Endodermal cell (in vitro differentiated cells): ENCODE results near the gene KCNE3. TPM values are rescaled to one million over a fixed set of nuclear protein-coding genes. Genes with fewer than 3 reads are reported as not detected.

Source experiments
- DNase-seq: peaks from one replicate; pipeline ENCODE4 v3.0.0-alpha.2; 2017
- H3K27ac ChIP-seq: 2 replicates; pipeline ENCODE4 v1.5.1; 2013; ENCODE audit warnings: mild to moderate bottlenecking, low read depth, low read length, moderate library complexity
- H3K27me3 ChIP-seq: 2 replicates; pipeline ENCODE4 v1.6.1; 2013; ENCODE audit warnings: mild to moderate bottlenecking, low read length, moderate library complexity; ENCODE audit not compliant: insufficient read depth, control insufficient read depth, poor library complexity, severe bottlenecking
- H3K36me3 ChIP-seq: 2 replicates; pipeline ENCODE4 v1.7.0; 2013; ENCODE audit warnings: mild to moderate bottlenecking, low read length, moderate library complexity; ENCODE audit not compliant: control insufficient read depth, insufficient read depth
- H3K4me1 ChIP-seq: one replicate; pipeline ENCODE4 v1.7.0; 2013; ENCODE audit warnings: low read length; ENCODE audit not compliant: control insufficient read depth, insufficient read depth
- H3K4me3 ChIP-seq: 2 replicates; pipeline ENCODE4 v1.5.1; 2013; ENCODE audit warnings: mild to moderate bottlenecking, low read length, moderate library complexity
- H3K9ac ChIP-seq: 2 replicates; pipeline ENCODE4 v1.6.1; 2013; ENCODE audit warnings: mild to moderate bottlenecking, low read length, moderate library complexity; ENCODE audit not compliant: poor library complexity, severe bottlenecking; ENCODE audit errors: extremely low read depth
- H3K9me3 ChIP-seq: 2 replicates; pipeline ENCODE4 v1.6.1; 2013; ENCODE audit warnings: mild to moderate bottlenecking, low read length, moderate library complexity; ENCODE audit not compliant: control insufficient read depth
- H3K27ac Mint-ChIP-seq: 2 replicates; pipeline ENCODE4 v1.8.0; 2020; ENCODE audit warnings: mixed read lengths
- H3K27me3 Mint-ChIP-seq: 2 replicates; pipeline ENCODE4 v1.8.0; 2021; ENCODE audit warnings: mild to moderate bottlenecking, mixed read lengths; ENCODE audit not compliant: insufficient read depth
- H3K36me3 Mint-ChIP-seq: 2 replicates; pipeline ENCODE4 v1.8.0; 2020; ENCODE audit warnings: low read depth, mixed read lengths
- H3K4me1 Mint-ChIP-seq: 2 replicates; pipeline ENCODE4 v1.8.0; 2020; ENCODE audit warnings: mixed read lengths
- H3K4me3 Mint-ChIP-seq: 2 replicates; pipeline ENCODE4 v1.8.0; 2020; ENCODE audit warnings: mild to moderate bottlenecking, moderate library complexity, mixed read lengths
- H3K9me3 Mint-ChIP-seq: 2 replicates; pipeline ENCODE4 v1.8.0; 2020; ENCODE audit warnings: mild to moderate bottlenecking, mixed read lengths
- WGBS, 2 experiments: methylation state at CpG; one replicate each; pipeline versions ENCODE4 v1.1.5 to v1.1.7; 2013; ENCODE audit warnings: missing lambda C conversion rate in 2 of 2, mixed read lengths in 1 of 2; ENCODE audit not compliant: insufficient coverage in 1 of 2, insufficient read length in 1 of 2; 5-methylcytosine and 5-hydroxymethylcytosine counted together
- total RNA-seq, 2 donors: library from RNA; stranded (reverse); fragmentation: NEBNext Ultra II Directional in 1 of 2; extraction: Animal tissue kit (Norgen Biotek cat#: 25700) in 1 of 2; gene quantifications; 2 replicates in 1 of 2; 3 replicates in 1 of 2; pipeline ENCODE4 v1.2.1, GENCODE V29; 2021
- TF ChIP-seq, protein P1 (sequence below): fragments of 200-600 bp; sonication (generic); conservative IDR thresholded peaks from 2 replicates; pipeline ENCODE4 v1.5.0; 2021; ENCODE audit warnings: antibody characterized with exemption, mild to moderate bottlenecking

KCNE3 gene
- total RNA-seq, 2 donors from 2014 or later: 3.6 to 9.0 TPM

DNA sequence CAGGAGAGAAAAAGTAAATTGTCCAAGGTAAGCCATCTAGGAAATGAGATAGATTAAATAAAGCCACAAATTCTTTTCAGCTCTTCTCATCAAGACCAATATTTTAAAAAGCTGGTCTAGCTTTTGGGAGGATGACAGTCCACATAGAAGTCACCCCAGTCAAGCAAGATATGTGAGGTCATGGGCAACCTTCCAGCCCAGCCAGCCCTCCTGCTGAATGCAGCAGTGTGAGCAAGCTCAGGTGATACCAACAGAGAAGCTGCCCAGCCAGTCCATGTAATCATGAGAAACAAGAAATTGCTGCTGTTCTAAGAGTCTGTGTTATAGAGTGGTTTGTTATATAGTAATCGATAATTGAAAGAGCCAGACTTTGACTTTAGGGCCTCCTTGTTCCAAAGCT is 28.7 kb downstream of the KCNE3 start:
- WGBS, 2 experiments: 78% methylated on average over 1 of the region's 1 CpG; no CpG with 5 or more reads in 1 of the 2 experiments
- Histone ChIP-seq H3K4me3 (no peak overlapping the region), H3K27me3 (no peaks in the 10 kb centered on the region), H3K4me1 (peaks cover 7% of the 10 kb centered on the region), H3K9me3 (no peaks in the 10 kb centered on the region), H3K36me3 (no peaks in the 10 kb centered on the region), H3K27ac (no peak overlapping the region), H3K9ac (no peak overlapping the region)
- H3K4me1 Mint-ChIP-seq: peaks cover 16% of the 10 kb centered on the region
- DNase-seq: no peak
- H3K4me3 Mint-ChIP-seq: no peak overlapping the region
- no peaks in the 10 kb centered on the region for H3K9me3 Mint-ChIP-seq
- TF ChIP-seq, protein P1, sequence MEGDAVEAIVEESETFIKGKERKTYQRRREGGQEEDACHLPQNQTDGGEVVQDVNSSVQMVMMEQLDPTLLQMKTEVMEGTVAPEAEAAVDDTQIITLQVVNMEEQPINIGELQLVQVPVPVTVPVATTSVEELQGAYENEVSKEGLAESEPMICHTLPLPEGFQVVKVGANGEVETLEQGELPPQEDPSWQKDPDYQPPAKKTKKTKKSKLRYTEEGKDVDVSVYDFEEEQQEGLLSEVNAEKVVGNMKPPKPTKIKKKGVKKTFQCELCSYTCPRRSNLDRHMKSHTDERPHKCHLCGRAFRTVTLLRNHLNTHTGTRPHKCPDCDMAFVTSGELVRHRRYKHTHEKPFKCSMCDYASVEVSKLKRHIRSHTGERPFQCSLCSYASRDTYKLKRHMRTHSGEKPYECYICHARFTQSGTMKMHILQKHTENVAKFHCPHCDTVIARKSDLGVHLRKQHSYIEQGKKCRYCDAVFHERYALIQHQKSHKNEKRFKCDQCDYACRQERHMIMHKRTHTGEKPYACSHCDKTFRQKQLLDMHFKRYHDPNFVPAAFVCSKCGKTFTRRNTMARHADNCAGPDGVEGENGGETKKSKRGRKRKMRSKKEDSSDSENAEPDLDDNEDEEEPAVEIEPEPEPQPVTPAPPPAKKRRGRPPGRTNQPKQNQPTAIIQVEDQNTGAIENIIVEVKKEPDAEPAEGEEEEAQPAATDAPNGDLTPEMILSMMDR: no peak
- no peaks in the 10 kb centered on the region for H3K27me3 Mint-ChIP-seq
- no peaks in the 10 kb centered on the region for H3K36me3 Mint-ChIP-seq
- no peak overlapping the region for H3K27ac Mint-ChIP-seq

DNA sequence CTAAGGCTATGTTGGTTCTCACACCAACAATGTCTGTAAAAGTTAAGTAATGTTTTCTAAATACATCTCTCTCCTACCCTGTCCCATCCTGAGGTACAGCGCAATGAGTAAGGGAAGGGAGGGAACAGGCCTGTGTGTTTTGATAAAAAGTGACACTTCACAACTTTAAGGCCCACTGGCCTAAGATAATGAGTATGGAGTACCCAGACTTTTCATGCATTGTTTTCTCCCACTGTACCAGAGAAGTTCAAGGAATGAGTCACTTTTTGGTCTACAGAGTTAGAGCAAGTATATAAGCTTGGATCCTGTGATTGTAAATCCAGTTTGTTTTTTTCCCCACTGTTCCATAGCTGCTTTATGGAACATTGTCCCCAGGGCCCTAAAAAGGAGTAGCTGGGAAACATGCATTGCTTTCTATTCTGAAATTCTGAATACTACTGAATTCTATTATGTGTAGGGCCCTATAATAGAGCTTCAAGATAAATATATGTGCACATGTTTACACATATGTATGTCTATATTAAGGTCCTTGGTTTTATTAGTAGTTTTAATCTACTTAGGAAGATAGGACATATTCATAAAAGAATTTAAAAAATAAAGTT is 29.8 kb downstream of the KCNE3 start:
- 100% methylated on average over 1 of the region's 1 CpG; no CpG with 5 or more reads in 1 of the 2 experiments for WGBS, 2 experiments
- no peaks in the 10 kb centered on the region for H3K27me3 Mint-ChIP-seq
- H3K27me3 ChIP-seq: no peaks in the 10 kb centered on the region

DNA sequence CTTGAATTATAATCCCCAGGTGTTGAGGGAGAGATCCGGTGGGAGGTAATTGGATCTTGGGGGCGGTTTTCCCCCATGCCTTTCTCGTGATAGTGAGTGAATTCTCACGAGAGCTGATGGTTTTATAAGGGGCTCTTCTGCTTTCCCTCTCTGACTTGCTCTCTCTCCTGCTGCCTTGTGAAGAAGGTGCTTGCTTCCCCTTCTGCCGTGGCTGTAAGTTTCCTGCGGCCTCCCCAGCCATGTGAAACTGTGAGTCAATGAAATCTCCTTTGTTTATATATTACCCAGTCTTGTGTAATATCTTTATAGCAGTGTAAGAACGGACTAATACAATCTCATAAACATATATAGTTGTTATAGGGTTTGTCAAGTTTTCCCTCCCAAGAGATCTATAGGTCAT is 32.8 kb downstream of the KCNE3 start:
- H3K4me1 Mint-ChIP-seq: no peaks in the 10 kb centered on the region
- no peak for DNase-seq
- Histone ChIP-seq H3K9me3 (no peaks in the 10 kb centered on the region), H3K36me3 (no peaks in the 10 kb centered on the region), H3K27me3 (no peaks in the 10 kb centered on the region), H3K4me1 (no peaks in the 10 kb centered on the region), H3K4me3 (no peak overlapping the region), H3K9ac (no peak overlapping the region), H3K27ac (no peak overlapping the region)
- H3K9me3 Mint-ChIP-seq: no peaks in the 10 kb centered on the region
- TF ChIP-seq, protein P1: no peak
- 88 to 100% methylated on average over 1 to 5 of the region's 7 CpGs for WGBS, 2 experiments
- no peaks in the 10 kb centered on the region for H3K27me3 Mint-ChIP-seq
- H3K4me3 Mint-ChIP-seq: no peak overlapping the region
- H3K36me3 Mint-ChIP-seq: no peaks in the 10 kb centered on the region
- H3K27ac Mint-ChIP-seq: no peak overlapping the region

More for the DNA sequence above, 29.8 kb downstream of the KCNE3 start:
- no peak for DNase-seq
- H3K4me1 Mint-ChIP-seq: peaks cover 5% of the 10 kb centered on the region
- TF ChIP-seq, protein P1: no peak
- H3K36me3 Mint-ChIP-seq: no peaks in the 10 kb centered on the region
- Histone ChIP-seq H3K4me1 (no peaks in the 10 kb centered on the region), H3K9ac (no peak overlapping the region), H3K9me3 (no peaks in the 10 kb centered on the region), H3K27ac (no peak overlapping the region), H3K36me3 (no peaks in the 10 kb centered on the region), H3K4me3 (no peak overlapping the region)
- H3K9me3 Mint-ChIP-seq: no peaks in the 10 kb centered on the region
- H3K4me3 Mint-ChIP-seq: no peak overlapping the region
- no peak overlapping the region for H3K27ac Mint-ChIP-seq
